ENCODE measurements around the gene KATNB1.

DNA sequence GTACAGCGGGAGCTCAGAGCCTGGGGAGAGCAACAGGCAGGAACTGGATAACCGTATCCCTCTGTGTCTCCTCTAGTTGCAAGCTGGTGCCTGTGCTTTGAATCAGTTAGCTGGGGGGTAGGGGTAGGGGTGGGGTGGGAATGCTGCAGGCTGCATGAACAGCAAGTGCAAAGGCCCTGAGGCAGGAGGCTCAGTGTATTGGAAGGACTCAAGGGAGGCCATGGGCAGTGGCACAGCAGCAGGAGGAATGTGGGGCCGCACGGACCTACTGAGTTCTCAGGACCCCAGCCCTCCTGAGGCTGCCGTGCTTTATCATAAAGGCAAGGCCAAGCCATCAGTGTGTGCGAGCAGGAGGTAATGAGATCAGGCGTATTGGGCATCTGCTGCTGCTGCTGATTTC is 3.3 kb downstream of the KATNB1 start:
- TF ChIP-seq, protein P1, sequence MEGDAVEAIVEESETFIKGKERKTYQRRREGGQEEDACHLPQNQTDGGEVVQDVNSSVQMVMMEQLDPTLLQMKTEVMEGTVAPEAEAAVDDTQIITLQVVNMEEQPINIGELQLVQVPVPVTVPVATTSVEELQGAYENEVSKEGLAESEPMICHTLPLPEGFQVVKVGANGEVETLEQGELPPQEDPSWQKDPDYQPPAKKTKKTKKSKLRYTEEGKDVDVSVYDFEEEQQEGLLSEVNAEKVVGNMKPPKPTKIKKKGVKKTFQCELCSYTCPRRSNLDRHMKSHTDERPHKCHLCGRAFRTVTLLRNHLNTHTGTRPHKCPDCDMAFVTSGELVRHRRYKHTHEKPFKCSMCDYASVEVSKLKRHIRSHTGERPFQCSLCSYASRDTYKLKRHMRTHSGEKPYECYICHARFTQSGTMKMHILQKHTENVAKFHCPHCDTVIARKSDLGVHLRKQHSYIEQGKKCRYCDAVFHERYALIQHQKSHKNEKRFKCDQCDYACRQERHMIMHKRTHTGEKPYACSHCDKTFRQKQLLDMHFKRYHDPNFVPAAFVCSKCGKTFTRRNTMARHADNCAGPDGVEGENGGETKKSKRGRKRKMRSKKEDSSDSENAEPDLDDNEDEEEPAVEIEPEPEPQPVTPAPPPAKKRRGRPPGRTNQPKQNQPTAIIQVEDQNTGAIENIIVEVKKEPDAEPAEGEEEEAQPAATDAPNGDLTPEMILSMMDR (IDR thresholded peaks at IDR 0.05) = no peak
- TF ChIP-seq POLR2A (IDR thresholded peaks at IDR 0.05) = no peak

All from uterus (tissue), 2 donors.